ENCODE data around the gene MANBA. TPM values are rescaled to one million over a fixed set of nuclear protein-coding genes. Genes with fewer than 3 reads are reported as not detected.

Gene MANBA
- total RNA-seq, 1 donor from 2014 or later, result 8.1 TPM

DNA sequence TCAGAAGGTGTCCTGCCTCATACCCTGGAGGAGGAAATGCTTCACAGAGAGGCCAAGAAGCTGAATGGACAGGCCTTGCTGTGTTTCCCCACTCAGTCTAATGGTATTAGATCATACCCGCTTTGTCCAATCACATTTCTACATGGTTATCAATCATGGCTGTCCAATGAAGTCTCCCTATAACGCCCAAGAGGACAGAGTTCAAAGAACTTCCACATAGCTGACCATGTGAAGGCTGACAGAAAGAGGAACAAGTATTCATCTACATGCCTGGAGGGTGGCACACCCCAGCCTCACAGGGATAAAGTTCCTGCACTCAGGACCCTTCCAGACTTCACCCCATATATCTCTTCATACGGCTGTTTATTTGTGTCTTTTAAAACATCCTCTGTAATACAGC is 123.4 kb downstream of the MANBA start:
- TF ChIP-seq, protein P1, sequence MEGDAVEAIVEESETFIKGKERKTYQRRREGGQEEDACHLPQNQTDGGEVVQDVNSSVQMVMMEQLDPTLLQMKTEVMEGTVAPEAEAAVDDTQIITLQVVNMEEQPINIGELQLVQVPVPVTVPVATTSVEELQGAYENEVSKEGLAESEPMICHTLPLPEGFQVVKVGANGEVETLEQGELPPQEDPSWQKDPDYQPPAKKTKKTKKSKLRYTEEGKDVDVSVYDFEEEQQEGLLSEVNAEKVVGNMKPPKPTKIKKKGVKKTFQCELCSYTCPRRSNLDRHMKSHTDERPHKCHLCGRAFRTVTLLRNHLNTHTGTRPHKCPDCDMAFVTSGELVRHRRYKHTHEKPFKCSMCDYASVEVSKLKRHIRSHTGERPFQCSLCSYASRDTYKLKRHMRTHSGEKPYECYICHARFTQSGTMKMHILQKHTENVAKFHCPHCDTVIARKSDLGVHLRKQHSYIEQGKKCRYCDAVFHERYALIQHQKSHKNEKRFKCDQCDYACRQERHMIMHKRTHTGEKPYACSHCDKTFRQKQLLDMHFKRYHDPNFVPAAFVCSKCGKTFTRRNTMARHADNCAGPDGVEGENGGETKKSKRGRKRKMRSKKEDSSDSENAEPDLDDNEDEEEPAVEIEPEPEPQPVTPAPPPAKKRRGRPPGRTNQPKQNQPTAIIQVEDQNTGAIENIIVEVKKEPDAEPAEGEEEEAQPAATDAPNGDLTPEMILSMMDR (conservative IDR thresholded peaks at IDR 0.05; ENCODE audit: low read depth, low read length), result no peak
- H3K4me3 ChIP-seq (ENCODE audit: low read depth, low read length), result no peak overlapping the region
- DNase-seq (ENCODE audit: low read depth), result no peak

DNA sequence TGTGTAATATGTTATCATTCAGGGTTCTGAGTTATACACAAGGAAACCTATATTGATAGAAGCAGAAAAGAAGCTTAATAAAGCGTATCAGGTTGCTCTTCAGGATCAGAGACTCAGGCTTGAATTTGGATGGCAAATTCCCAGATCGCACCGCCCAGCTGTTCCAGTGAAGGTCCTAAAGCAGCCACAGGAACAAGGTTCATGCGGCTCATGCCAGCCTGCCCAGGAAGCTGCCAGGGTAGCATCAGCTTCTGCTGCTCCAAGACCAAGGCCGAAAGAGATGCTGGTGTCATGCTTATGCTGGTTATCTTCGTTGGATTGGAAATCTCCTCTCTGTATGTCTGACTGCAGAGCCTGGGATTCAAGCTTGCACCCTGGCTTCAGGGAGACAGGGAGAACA is 127.7 kb downstream of the MANBA start:
- TF ChIP-seq, protein P1 (conservative IDR thresholded peaks at IDR 0.05; ENCODE audit: low read depth, low read length), result no peak

DNA sequence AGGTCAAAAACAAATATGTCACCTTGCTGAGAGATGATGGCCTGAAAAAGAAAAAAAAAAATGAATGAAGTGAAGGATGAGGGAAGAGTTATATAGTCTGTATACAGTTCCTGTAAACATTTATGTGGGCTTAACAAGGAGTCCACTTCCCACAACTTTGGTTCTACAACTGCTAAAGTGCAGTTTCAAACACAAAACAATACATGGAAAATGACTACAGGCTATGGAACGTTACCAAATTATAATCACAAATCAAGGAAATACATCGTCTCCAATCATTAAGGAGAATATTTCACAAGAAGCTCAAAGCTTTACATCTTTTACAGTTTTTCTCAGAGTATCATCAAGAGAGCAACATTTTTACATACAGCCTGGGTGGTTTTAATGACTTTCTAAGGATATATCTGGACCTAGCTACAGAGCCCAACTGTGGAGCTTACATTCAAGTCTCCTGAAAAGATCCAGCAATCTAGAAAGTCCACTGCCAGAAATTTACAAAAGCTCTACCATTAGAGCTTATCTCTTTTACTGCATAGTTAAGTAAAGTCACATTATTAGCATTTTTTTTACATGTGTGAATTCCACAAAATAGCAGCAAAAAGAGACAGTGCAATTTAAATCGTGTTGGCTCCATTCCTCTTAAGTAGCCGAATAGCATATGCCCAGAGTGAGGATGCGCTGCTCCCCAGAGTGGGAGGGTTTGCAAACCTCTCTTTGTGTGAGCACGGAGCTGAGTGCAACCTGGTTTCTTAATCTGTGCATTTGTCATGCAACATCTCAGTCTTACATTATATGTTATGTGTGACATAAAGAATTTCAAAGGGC is 128.3 kb downstream of the MANBA start:
- DNase-seq (ENCODE audit: low read depth), result no peak
- TF ChIP-seq, protein P1 (conservative IDR thresholded peaks at IDR 0.05; ENCODE audit: low read depth, low read length), result no peak
- no peak overlapping the region for H3K4me3 ChIP-seq (ENCODE audit: low read depth, low read length)

More for the DNA sequence above, 127.7 kb downstream of the MANBA start:
- H3K4me3 ChIP-seq (ENCODE audit: low read depth, low read length), result no peak overlapping the region
- no peak for DNase-seq (ENCODE audit: low read depth)

DNA sequence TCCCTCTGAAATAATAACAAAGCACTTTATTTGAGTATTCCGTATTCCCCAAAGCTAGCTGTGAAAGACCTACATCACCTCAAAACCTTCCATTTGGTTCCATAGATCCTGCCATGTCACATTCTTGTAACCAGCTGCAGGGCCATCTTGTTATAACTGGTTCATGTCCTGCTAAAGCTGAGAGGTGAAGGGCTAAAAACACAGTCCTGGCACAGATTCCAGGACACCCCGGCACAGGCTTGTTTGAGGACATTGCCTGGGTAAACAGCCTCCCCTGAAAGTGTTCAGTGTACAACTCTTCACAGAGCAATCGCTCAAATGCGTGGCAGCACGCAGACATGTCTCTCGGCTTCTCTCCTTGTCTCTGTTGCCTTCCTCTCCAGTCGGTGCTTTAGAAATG is 129.2 kb downstream of the MANBA start:
- no peak overlapping the region for H3K4me3 ChIP-seq (ENCODE audit: low read depth, low read length)
- no peak for DNase-seq (ENCODE audit: low read depth)
- TF ChIP-seq, protein P1 (conservative IDR thresholded peaks at IDR 0.05; ENCODE audit: low read depth, low read length), result no peak

DNA sequence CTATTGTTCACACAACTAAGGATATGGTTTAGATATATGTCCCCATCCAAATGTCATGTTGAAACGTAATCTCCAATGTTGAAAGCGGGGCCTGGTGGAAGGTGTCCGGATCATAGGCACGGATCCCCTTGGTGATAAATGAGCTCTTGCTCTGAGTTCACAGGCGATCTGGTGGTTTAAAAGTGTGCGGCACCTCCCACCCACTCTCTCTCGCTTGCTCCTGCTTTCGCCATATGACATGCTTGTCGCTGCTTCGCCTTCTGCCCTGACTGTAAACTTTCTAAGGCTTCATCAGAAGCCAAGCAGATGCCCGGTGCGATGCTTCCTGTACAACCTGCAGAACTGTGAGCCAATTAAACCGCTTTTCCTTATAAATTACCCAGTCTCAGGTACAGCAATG is 131.1 kb downstream of the MANBA start:
- DNase-seq (ENCODE audit: low read depth), result no peak
- TF ChIP-seq, protein P1 (conservative IDR thresholded peaks at IDR 0.05; ENCODE audit: low read depth, low read length), result no peak
- H3K4me3 ChIP-seq (ENCODE audit: low read depth, low read length), result no peak overlapping the region

DNA sequence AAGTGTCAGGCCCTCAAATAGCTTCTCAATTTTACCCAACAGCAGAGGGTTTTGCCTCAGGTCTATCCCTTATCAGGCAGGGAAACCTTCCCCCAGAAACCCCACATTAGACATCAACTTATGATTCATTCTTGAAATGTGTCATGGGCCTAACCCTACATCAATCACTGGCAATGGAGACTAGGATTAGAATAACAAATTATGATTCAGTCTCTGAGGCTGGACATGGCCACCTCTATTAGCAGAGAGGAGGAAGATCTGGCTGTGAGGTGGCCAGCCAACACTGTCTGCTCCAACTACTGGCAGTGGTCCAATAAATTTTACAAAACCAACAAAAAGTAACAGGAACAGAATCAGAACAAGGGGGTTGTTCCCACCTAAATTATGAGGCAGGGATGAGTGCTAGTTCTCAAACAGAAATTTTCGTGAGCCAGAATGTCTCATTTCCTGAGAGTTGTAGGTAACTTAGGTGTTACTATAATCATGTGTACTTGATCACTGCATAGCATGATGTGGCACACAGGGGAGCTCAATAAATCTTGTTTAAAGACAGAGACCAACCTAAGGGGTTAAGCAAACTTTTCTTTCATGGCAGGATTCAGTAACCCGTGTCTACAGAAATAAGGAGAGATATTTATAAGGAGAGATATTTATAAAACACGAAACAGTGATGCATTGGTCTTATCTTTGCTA is 132.8 kb downstream of the MANBA start:
- TF ChIP-seq, protein P1 (conservative IDR thresholded peaks at IDR 0.05; ENCODE audit: low read depth, low read length), result no peak
- H3K4me3 ChIP-seq (ENCODE audit: low read depth, low read length), result no peak overlapping the region
- DNase-seq (ENCODE audit: low read depth), result no peak

Data from epithelial cell of proximal tubule (primary cell).